GM18505 (cell line): Measurements from ENCODE around the gene LMX1B.
"Not testable (repeated sequence)": the region's sequence is repeated elsewhere in the genome, so short reads cannot be mapped to it uniquely, and the experiment has no call there.

ENCODE experiments used
- ATAC-seq: cut with Tn5 transposase; IDR thresholded peaks from one replicate; pipeline ENCODE4 v1.9.1; 2021; ENCODE audit not compliant: unreplicated experiment
- POLR2A ChIP-seq: IDR thresholded peaks from 4 replicates; pipeline ENCODE4 v1.6.1; 2011; ENCODE audit warnings: borderline replicate concordance; ENCODE audit not compliant: insufficient read depth, insufficient read length; ENCODE audit errors: extremely low read depth

LMX1B gene

GRCh38 chr9:126613651-126614050 lies at the start of gene LMX1B:
TSS of gene LMX1B (plus strand) at chr9:126613928. CDS start at chr9:126614450, 522 bp downstream.
- no peak for TF ChIP-seq POLR2A
- no peak for ATAC-seq

GRCh38 chr9:126564128-126564527 lies 49.6 kb upstream of the LMX1B start:
- no peak for ATAC-seq
- TF ChIP-seq POLR2A = no peak

GRCh38 chr9:126564716-126565115 lies 49.0 kb upstream of the LMX1B start:
- no peak for ATAC-seq
- no peak for TF ChIP-seq POLR2A

- ATAC-seq = no peak
- no peak for TF ChIP-seq POLR2A
Observed at GRCh38 chr9:126565336-126566128, 48.2 kb upstream of the LMX1B start.

- TF ChIP-seq POLR2A = no peak
- no peak for ATAC-seq
Observed at GRCh38 chr9:126569036-126569435, 44.7 kb upstream of the LMX1B start.

GRCh38 chr9:126578029-126578428 lies 35.7 kb upstream of the LMX1B start:
- no peak for ATAC-seq
- TF ChIP-seq POLR2A = no peak

- ATAC-seq = not testable (repeated sequence)
Observed at GRCh38 chr9:126580319-126580718, 33.4 kb upstream of the LMX1B start.

- no peak for ATAC-seq
- no peak for TF ChIP-seq POLR2A
Observed at GRCh38 chr9:126581893-126582292, 31.8 kb upstream of the LMX1B start.

GRCh38 chr9:126582427-126582826 lies 31.3 kb upstream of the LMX1B start:
- no peak for ATAC-seq

GRCh38 chr9:126583144-126583760 lies 30.5 kb upstream of the LMX1B start:
- no peak for ATAC-seq
- no peak for TF ChIP-seq POLR2A

More at GRCh38 chr9:126582427-126582826, 31.3 kb upstream of the LMX1B start:
- no peak for TF ChIP-seq POLR2A

GRCh38 chr9:126584611-126585010 lies 29.1 kb upstream of the LMX1B start:
- no peak for ATAC-seq

GRCh38 chr9:126586236-126586635 lies 27.5 kb upstream of the LMX1B start:
- ATAC-seq = no peak
- TF ChIP-seq POLR2A = no peak

More at GRCh38 chr9:126584611-126585010, 29.1 kb upstream of the LMX1B start:
- TF ChIP-seq POLR2A = no peak

- ATAC-seq = no peak
- no peak for TF ChIP-seq POLR2A
Observed at GRCh38 chr9:126587187-126588185, 26.2 kb upstream of the LMX1B start.
